GM15510 (cell line): ENCODE results near the gene RFC3.

ENCODE experiments used
- POLR2A ChIP-seq: IDR thresholded peaks from 3 replicates; pipeline ENCODE4 v1.6.1; 2011; ENCODE audit warnings: borderline replicate concordance; ENCODE audit not compliant: insufficient read length; ENCODE audit errors: extremely low read depth

Gene RFC3

GRCh38 chr13:33842986-33843385 lies 25.0 kb downstream of the RFC3 start:
- no peak for TF ChIP-seq POLR2A

- TF ChIP-seq POLR2A = no peak
These were observed 27.8 kb downstream of the RFC3 start for GRCh38 chr13:33845572-33846302.

- no peak for TF ChIP-seq POLR2A
These were observed 28.5 kb downstream of the RFC3 start for GRCh38 chr13:33846303-33847062.

- TF ChIP-seq POLR2A = no peak
These were observed 31.3 kb downstream of the RFC3 start for GRCh38 chr13:33849211-33849610.

GRCh38 chr13:33855371-33855895 lies 37.5 kb downstream of the RFC3 start:
- no peak for TF ChIP-seq POLR2A

GRCh38 chr13:33859691-33860303 lies 41.8 kb downstream of the RFC3 start:
- no peak for TF ChIP-seq POLR2A

GRCh38 chr13:33860526-33860925 lies 42.6 kb downstream of the RFC3 start:
- TF ChIP-seq POLR2A = no peak

- no peak for TF ChIP-seq POLR2A
These were observed 44.1 kb downstream of the RFC3 start for GRCh38 chr13:33862016-33862415.

GRCh38 chr13:33863188-33863789 lies 45.3 kb downstream of the RFC3 start:
- no peak for TF ChIP-seq POLR2A

- TF ChIP-seq POLR2A = no peak
These were observed 48.0 kb downstream of the RFC3 start for GRCh38 chr13:33865945-33866344.

GRCh38 chr13:33867472-33867871 lies 49.5 kb downstream of the RFC3 start:
- TF ChIP-seq POLR2A = no peak

- no peak for TF ChIP-seq POLR2A
These were observed 50.5 kb downstream of the RFC3 start for GRCh38 chr13:33868343-33868994.

GRCh38 chr13:33869005-33869404 lies 51.1 kb downstream of the RFC3 start:
- TF ChIP-seq POLR2A = no peak

GRCh38 chr13:33870046-33870668 lies 52.2 kb downstream of the RFC3 start:
- TF ChIP-seq POLR2A = no peak
